ENCODE results near the gene PRKAG2.

Gene PRKAG2

DNA sequence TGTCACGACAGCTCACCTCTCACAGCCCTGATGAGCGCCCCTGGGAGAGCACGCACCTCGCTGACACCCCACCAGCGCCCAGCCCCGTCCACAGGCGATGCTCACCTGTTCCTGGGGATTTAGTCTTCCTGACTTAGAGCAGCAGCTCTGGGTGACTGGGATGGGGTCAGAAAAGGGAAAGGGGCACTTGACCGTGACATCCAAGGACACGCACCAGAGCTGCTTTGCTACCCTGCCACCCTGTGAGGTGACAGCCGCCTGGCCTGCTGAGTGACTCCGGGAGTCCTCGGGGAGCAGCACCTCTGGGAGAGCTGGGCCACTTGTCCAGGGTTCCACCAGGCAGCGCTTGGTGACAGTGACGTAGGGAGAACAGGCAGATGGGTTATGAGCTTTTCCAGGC, 148.2 kb downstream of the PRKAG2 start:
- Histone ChIP-seq H3K4me3 (ENCODE audit: low read length in 2 of 2) (no peak overlapping the region), H3K36me3 (ENCODE audit: control insufficient read depth in 2 of 2, insufficient read depth in 2 of 2, low read length in 2 of 2) (peaks cover 0 to 4% of the 10 kb centered on the region in 2 donors), H3K27me3 (ENCODE audit: control insufficient read depth in 1 of 2, insufficient read depth in 2 of 2, low read length in 2 of 2) (no peaks in the 10 kb centered on the region), H3K9me3 (ENCODE audit: control insufficient read depth in 2 of 2, low read length in 2 of 2) (no peaks in the 10 kb centered on the region), H3K27ac (ENCODE audit: low read length) (no peak overlapping the region), H3K4me1 (ENCODE audit: control insufficient read depth, insufficient read depth, low read length) (peaks cover 33% of the 10 kb centered on the region), H3K9ac (ENCODE audit: low read length in 2 of 2) (no peak overlapping the region)

DNA sequence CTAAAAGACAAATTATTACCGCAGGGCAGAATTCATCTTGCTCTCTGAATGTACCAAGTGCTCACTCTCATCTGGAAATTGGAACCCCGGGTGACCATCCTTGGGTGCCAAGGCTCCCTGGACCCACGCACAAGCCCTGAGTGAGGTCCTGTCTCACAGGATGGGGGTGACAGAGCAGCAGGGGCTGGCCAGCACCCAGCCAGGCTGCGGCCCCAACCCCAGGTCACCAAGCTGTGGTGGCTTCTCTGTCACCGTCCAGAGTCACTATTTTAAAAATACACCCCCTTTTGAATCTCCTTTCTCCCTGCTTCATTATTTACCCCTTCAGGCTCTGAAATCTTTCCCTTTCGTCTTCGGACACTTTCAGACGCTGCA, 148.6 kb downstream of the PRKAG2 start:
- Histone ChIP-seq H3K9ac (ENCODE audit: low read length in 2 of 2) (no peak overlapping the region), H3K27ac (ENCODE audit: low read length) (no peak overlapping the region), H3K4me1 (ENCODE audit: control insufficient read depth, insufficient read depth, low read length) (peaks cover 33% of the 10 kb centered on the region), H3K27me3 (ENCODE audit: control insufficient read depth in 1 of 2, insufficient read depth in 2 of 2, low read length in 2 of 2) (no peaks in the 10 kb centered on the region), H3K9me3 (ENCODE audit: control insufficient read depth in 2 of 2, low read length in 2 of 2) (no peaks in the 10 kb centered on the region), H3K4me3 (ENCODE audit: low read length in 2 of 2) (no peak overlapping the region), H3K36me3 (ENCODE audit: control insufficient read depth in 2 of 2, insufficient read depth in 2 of 2, low read length in 2 of 2) (peaks cover 0 to 4% of the 10 kb centered on the region in 2 donors)

DNA sequence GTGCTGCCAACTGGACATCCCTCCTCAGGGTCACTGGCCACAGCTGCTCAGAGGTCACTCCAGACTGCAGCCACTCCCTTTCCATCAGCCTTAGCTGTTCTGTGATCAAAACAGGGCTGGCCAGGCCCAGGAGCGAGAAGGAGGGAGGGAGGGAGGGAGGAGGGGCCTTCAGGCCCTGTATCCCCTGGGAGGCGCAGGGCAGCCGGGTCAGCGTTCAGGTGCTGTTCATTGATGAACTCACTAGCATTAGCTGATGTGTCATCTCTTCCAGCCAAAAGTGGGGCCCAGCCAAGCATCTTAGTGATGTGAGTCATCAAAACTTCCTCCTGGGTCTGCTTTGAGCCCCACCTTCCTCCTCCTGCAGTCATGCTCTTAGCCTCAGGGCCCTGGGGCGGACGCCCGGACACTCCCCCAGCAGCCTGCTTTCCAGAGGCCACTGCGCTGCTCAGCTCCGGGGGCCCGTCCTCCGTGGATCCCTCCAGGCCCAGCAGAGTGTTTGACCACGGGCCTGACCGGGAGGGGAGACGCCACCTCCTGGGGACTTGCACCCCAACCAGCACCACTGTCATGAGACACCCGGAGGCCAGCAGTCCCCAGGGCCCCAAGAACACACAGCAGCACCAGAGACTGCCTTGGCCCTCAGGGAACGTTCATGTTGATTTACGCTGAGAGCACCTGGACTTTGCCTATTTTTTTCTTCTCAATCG, 149.2 kb downstream of the PRKAG2 start:
- peaks cover 0 to 4% of the 10 kb centered on the region in 2 donors for H3K36me3 ChIP-seq (ENCODE audit: control insufficient read depth in 2 of 2, insufficient read depth in 2 of 2, low read length in 2 of 2)
- peak overlapping the region in 1 of 2 donors; percentile 29 for H3K4me3 ChIP-seq (ENCODE audit: low read length in 2 of 2)
- H3K9ac ChIP-seq (ENCODE audit: low read length in 2 of 2) = peak overlapping the region in 1 of 2 donors; percentile 22
- no peaks in the 10 kb centered on the region for H3K9me3 ChIP-seq (ENCODE audit: control insufficient read depth in 2 of 2, low read length in 2 of 2)
- no peaks in the 10 kb centered on the region for H3K27me3 ChIP-seq (ENCODE audit: control insufficient read depth in 1 of 2, insufficient read depth in 2 of 2, low read length in 2 of 2)
- no peak overlapping the region for H3K27ac ChIP-seq (ENCODE audit: low read length)
- peaks cover 33% of the 10 kb centered on the region for H3K4me1 ChIP-seq (ENCODE audit: control insufficient read depth, insufficient read depth, low read length)

DNA sequence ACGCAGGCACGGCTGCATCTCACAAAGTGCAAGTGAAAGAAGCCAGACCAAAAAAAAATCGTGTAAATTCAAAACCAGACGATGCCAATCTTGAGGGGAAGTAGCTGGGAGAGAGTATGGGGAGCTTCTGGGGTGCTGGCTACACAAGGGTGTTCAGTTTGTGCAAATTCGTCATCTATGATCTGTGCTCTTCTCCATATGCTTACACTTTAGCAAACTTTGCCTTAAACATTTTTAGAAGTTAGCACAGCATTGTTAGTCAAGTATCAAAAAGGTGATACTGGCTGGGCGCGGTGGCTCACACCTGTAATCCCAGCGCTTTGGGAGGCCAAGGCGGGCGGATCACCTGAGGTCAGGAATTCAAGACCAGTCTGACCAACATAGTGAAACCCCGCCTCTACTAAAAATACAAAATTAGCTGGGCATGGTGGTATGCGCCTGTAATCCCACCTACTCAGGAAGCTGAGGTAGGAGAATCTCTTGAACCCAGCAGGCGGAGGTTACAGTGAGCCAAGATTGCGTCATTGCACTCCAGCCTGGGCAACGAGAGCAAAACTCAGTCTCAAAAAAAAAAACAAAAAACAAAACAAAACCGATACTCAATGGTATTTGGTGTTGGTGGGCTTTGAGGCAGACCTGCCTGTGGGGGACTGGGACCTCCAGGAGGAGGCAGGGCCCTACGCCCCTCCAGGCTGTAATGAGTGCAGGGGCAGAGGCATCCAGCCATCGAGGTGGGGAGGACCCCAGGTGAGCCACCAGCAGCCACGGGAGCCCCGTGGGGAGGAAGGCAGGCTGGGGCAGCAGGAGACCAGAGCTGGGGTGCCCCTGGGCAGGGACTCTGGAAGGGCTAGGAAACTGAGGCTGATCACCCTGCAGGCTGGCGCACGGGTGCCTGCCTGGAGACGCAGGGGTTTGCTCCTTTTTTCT, 150.0 kb downstream of the PRKAG2 start:
- H3K4me1 ChIP-seq (ENCODE audit: control insufficient read depth, insufficient read depth, low read length) = peaks cover 31% of the 10 kb centered on the region
- H3K9ac ChIP-seq (ENCODE audit: low read length in 2 of 2) = peak overlapping the region in 1 of 2 donors; percentile 22
- H3K36me3 ChIP-seq (ENCODE audit: control insufficient read depth in 2 of 2, insufficient read depth in 2 of 2, low read length in 2 of 2) = peaks cover 0 to 4% of the 10 kb centered on the region in 2 donors
- H3K4me3 ChIP-seq (ENCODE audit: low read length in 2 of 2) = no peak overlapping the region
- no peaks in the 10 kb centered on the region for H3K27me3 ChIP-seq (ENCODE audit: control insufficient read depth in 1 of 2, insufficient read depth in 2 of 2, low read length in 2 of 2)
- H3K27ac ChIP-seq (ENCODE audit: low read length) = no peak overlapping the region
- H3K9me3 ChIP-seq (ENCODE audit: control insufficient read depth in 2 of 2, low read length in 2 of 2) = no peaks in the 10 kb centered on the region

DNA sequence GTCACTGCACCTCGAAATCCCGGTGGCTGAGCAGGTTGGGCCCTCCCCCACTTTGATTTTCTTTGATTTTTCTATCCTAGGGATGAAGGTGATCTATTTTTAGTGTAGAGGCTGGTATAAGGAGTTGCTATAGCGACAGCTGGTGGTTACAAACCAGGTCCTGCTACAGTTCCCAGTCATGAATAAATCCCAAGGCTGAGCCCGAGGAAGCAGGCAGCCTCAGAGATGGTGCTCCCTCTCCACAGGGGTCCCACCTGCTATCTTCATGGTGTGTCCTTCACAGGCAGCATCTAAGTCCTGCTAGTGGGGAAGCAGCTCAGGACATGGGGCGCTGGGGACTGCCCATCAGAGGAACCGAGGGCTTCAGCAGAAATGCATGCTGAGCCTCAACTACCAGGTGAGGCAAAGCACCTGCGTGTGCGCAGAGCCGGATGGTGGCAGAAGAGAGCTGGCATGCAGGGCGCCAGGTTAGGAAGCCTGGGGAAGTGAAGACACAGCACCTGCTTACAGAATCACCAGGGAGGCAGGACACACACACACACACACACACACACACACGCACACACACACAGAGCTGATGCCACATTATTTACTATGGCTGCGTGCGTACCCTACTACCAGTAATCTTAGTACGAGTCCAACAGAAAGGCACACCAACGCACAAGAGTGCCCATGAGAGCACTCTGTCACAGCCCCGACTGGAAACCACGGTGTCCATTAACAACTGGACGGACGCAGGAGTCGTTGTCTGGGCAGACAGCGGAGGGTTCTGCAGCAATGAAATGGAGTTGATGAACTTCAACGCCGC, 150.9 kb downstream of the PRKAG2 start:
- peaks cover 0 to 2% of the 10 kb centered on the region in 2 donors for H3K36me3 ChIP-seq (ENCODE audit: control insufficient read depth in 2 of 2, insufficient read depth in 2 of 2, low read length in 2 of 2)
- H3K27ac ChIP-seq (ENCODE audit: low read length) = no peak overlapping the region
- no peak overlapping the region for H3K9ac ChIP-seq (ENCODE audit: low read length in 2 of 2)
- H3K27me3 ChIP-seq (ENCODE audit: control insufficient read depth in 1 of 2, insufficient read depth in 2 of 2, low read length in 2 of 2) = no peaks in the 10 kb centered on the region
- H3K9me3 ChIP-seq (ENCODE audit: control insufficient read depth in 2 of 2, low read length in 2 of 2) = no peaks in the 10 kb centered on the region
- peak overlapping the region in 1 of 2 donors; percentile 40 for H3K4me3 ChIP-seq (ENCODE audit: low read length in 2 of 2)
- peaks cover 37% of the 10 kb centered on the region for H3K4me1 ChIP-seq (ENCODE audit: control insufficient read depth, insufficient read depth, low read length)

DNA sequence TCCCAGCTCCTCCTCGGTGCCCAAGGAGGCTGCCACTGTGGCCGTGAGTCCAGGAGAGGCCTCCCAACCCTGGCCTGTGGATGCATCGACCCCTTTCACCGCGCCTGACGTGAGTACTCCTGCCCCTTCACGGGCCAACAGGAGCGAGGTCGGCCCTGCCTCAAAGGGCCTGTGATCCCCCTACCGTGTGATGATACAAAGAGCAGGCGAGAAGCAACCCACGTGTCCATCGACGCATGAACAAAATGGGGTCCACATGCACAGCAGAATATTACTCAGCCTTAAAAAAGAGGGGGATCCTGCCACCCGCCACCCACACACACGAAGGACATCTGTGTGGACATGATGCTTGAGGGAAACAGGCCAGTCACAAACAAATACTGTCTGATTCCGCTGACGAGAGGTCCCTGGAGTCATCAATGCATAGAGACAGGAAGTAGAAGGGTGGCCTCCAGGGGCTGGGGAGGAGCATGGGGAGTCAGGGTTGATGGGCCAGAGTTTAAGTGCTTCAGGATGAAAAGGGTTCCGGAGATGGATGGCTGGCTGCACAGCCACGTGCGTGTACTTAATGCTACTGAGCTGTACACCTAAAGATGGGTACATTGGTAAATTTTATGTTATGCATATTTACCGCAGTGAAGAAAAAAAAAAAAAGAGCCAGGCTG, 151.9 kb downstream of the PRKAG2 start:
- Histone ChIP-seq H3K4me3 (ENCODE audit: low read length in 2 of 2) (no peak overlapping the region), H3K36me3 (ENCODE audit: control insufficient read depth in 2 of 2, insufficient read depth in 2 of 2, low read length in 2 of 2) (no peaks in the 10 kb centered on the region), H3K4me1 (ENCODE audit: control insufficient read depth, insufficient read depth, low read length) (peaks cover 42% of the 10 kb centered on the region), H3K27ac (ENCODE audit: low read length) (no peak overlapping the region), H3K9ac (ENCODE audit: low read length in 2 of 2) (no peak overlapping the region), H3K27me3 (ENCODE audit: control insufficient read depth in 1 of 2, insufficient read depth in 2 of 2, low read length in 2 of 2) (no peaks in the 10 kb centered on the region), H3K9me3 (ENCODE audit: control insufficient read depth in 2 of 2, low read length in 2 of 2) (no peaks in the 10 kb centered on the region)

DNA sequence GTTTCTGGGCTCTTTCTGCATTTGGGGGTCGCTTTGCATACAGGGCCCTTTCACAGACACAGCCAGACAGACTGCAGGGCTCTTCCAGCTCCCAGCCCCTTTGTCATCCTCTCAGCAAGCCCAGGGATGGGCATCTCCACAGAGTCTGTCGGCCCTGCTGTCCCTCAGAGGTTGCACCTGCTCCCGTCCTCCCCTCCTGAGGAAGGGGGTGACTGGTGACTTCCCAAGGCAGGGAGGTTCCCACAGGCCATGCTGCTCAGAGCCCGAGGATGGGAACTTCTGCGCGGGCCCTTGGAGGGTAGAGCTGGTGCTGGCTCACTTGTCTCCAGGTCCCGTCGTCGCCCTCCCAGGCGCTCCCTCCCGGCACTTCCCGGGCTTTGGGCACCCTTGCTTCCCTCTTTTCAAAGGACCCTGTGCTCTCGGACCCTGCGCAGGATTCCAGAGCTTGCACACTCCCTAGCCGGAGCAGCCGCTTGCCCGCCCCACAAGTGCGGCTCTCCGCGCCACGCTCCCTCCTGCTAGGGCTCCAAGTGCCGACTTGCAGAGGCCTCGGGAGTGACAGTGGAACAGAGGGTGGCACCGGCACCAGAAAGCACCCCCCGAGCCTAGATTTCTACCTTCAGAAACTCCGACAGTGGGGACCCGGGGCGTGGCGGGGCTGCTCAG, 152.5 kb downstream of the PRKAG2 start:
- H3K9ac ChIP-seq (ENCODE audit: low read length in 2 of 2) = no peak overlapping the region
- no peaks in the 10 kb centered on the region for H3K27me3 ChIP-seq (ENCODE audit: control insufficient read depth in 1 of 2, insufficient read depth in 2 of 2, low read length in 2 of 2)
- no peak overlapping the region for H3K27ac ChIP-seq (ENCODE audit: low read length)

DNA sequence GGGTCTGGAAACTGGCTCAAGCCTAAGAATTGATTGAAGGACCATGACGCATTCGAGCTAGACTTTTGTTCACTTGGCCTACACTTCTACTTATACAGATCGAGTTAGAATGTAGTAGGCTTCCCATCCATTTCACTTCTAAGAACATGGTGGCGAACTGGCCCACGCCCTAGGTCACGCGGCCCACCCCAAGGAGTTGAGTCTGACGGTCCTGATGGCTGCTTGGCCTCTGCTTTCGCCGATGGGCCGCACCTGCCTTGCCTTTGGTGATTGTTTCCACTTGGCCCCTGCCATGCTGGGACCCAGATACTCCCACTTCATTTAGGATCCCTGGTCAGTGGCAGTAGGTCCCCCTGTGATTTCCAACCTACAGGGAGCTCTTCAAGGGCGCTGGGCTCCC, 153.6 kb downstream of the PRKAG2 start:
- Histone ChIP-seq H3K27ac (ENCODE audit: low read length) (no peak overlapping the region), H3K27me3 (ENCODE audit: control insufficient read depth in 1 of 2, insufficient read depth in 2 of 2, low read length in 2 of 2) (no peaks in the 10 kb centered on the region), H3K4me3 (ENCODE audit: low read length in 2 of 2) (no peak overlapping the region), H3K4me1 (ENCODE audit: control insufficient read depth, insufficient read depth, low read length) (peaks cover 45% of the 10 kb centered on the region), H3K36me3 (ENCODE audit: control insufficient read depth in 2 of 2, insufficient read depth in 2 of 2, low read length in 2 of 2) (no peaks in the 10 kb centered on the region), H3K9me3 (ENCODE audit: control insufficient read depth in 2 of 2, low read length in 2 of 2) (no peaks in the 10 kb centered on the region), H3K9ac (ENCODE audit: low read length in 2 of 2) (no peak overlapping the region)

More for the DNA sequence above, 152.5 kb downstream of the PRKAG2 start:
- no peaks in the 10 kb centered on the region for H3K9me3 ChIP-seq (ENCODE audit: control insufficient read depth in 2 of 2, low read length in 2 of 2)
- H3K36me3 ChIP-seq (ENCODE audit: control insufficient read depth in 2 of 2, insufficient read depth in 2 of 2, low read length in 2 of 2) = no peaks in the 10 kb centered on the region
- no peak overlapping the region for H3K4me3 ChIP-seq (ENCODE audit: low read length in 2 of 2)
- H3K4me1 ChIP-seq (ENCODE audit: control insufficient read depth, insufficient read depth, low read length) = peaks cover 46% of the 10 kb centered on the region

DNA sequence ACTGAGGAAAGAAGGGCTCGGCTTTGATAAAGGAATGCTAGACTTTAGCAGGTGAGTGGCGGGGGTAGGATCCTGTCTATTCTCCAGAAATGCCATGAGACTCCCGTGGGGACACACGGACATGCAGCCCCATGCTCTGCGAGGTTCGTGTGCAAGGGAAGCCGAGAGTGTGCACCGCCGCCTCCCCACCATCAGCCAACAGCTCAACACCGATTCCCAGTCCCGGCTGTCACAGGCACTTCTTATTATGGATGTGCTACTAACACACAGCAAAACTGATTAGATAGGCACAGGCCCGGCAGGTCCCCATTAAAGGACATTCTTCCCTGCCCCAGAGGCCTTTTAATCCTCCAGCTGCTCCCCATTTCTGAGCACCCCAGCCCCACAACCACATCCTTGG, 154.4 kb downstream of the PRKAG2 start:
- Histone ChIP-seq H3K36me3 (ENCODE audit: control insufficient read depth in 2 of 2, insufficient read depth in 2 of 2, low read length in 2 of 2) (no peaks in the 10 kb centered on the region), H3K27ac (ENCODE audit: low read length) (no peak overlapping the region), H3K4me3 (ENCODE audit: low read length in 2 of 2) (no peak overlapping the region), H3K9ac (ENCODE audit: low read length in 2 of 2) (no peak overlapping the region), H3K4me1 (ENCODE audit: control insufficient read depth, insufficient read depth, low read length) (peaks cover 39% of the 10 kb centered on the region), H3K27me3 (ENCODE audit: control insufficient read depth in 1 of 2, insufficient read depth in 2 of 2, low read length in 2 of 2) (no peaks in the 10 kb centered on the region), H3K9me3 (ENCODE audit: control insufficient read depth in 2 of 2, low read length in 2 of 2) (no peaks in the 10 kb centered on the region)

DNA sequence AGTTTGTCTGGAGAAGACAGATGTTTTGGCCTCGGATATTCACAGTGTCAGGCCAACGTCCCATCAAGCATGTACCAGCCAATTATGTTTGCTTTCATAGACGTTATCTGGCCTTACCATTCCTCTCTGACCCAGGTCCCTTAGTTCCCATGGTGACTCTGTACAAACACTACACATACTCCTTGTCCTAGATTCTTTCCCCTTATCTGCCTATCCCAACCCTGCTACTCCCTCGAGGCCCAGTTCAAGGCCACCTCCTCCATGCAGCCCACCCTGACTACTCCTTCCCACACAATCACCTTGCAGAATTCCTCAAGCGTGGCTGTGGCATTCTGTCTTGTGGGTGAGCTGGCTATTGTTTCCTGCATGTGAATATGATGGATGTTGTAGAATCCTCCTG, 155.2 kb downstream of the PRKAG2 start:
- Histone ChIP-seq H3K9me3 (ENCODE audit: control insufficient read depth in 2 of 2, low read length in 2 of 2) (no peaks in the 10 kb centered on the region), H3K9ac (ENCODE audit: low read length in 2 of 2) (peak overlapping the region in 1 of 2 donors; percentile 33), H3K4me1 (ENCODE audit: control insufficient read depth, insufficient read depth, low read length) (peaks cover 38% of the 10 kb centered on the region), H3K27me3 (ENCODE audit: control insufficient read depth in 1 of 2, insufficient read depth in 2 of 2, low read length in 2 of 2) (no peaks in the 10 kb centered on the region), H3K27ac (ENCODE audit: low read length) (no peak overlapping the region), H3K36me3 (ENCODE audit: control insufficient read depth in 2 of 2, insufficient read depth in 2 of 2, low read length in 2 of 2) (no peaks in the 10 kb centered on the region), H3K4me3 (ENCODE audit: low read length in 2 of 2) (no peak overlapping the region)

Measured in stomach smooth muscle (tissue), 2 donors.